ENCODE results near the gene NHS.

GRCh38 chrX:17355976-17356375 is 19.0 kb upstream of the NHS start:
- TF ChIP-seq CTCF (IDR thresholded peaks at IDR 0.05; ENCODE audit: insufficient read depth, low read length) (no peak), POLR2AphosphoS5 (IDR thresholded peaks at IDR 0.05; ENCODE audit: low read depth) (no peak)
